ENCODE data around the gene PHC3. TPM values are rescaled to one million over a fixed set of nuclear protein-coding genes. Genes with fewer than 3 reads are reported as not detected.
A peak's percentile ranks its signal among the peaks of the same experiment; 100 is the strongest.

The PHC3 gene, protein sequence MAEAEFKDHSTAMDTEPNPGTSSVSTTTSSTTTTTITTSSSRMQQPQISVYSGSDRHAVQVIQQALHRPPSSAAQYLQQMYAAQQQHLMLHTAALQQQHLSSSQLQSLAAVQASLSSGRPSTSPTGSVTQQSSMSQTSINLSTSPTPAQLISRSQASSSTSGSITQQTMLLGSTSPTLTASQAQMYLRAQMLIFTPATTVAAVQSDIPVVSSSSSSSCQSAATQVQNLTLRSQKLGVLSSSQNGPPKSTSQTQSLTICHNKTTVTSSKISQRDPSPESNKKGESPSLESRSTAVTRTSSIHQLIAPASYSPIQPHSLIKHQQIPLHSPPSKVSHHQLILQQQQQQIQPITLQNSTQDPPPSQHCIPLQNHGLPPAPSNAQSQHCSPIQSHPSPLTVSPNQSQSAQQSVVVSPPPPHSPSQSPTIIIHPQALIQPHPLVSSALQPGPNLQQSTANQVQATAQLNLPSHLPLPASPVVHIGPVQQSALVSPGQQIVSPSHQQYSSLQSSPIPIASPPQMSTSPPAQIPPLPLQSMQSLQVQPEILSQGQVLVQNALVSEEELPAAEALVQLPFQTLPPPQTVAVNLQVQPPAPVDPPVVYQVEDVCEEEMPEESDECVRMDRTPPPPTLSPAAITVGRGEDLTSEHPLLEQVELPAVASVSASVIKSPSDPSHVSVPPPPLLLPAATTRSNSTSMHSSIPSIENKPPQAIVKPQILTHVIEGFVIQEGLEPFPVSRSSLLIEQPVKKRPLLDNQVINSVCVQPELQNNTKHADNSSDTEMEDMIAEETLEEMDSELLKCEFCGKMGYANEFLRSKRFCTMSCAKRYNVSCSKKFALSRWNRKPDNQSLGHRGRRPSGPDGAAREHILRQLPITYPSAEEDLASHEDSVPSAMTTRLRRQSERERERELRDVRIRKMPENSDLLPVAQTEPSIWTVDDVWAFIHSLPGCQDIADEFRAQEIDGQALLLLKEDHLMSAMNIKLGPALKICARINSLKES
- polyA plus RNA-seq (2012; ENCODE audit: insufficient read length, low read depth): 4.3 TPM

DNA sequence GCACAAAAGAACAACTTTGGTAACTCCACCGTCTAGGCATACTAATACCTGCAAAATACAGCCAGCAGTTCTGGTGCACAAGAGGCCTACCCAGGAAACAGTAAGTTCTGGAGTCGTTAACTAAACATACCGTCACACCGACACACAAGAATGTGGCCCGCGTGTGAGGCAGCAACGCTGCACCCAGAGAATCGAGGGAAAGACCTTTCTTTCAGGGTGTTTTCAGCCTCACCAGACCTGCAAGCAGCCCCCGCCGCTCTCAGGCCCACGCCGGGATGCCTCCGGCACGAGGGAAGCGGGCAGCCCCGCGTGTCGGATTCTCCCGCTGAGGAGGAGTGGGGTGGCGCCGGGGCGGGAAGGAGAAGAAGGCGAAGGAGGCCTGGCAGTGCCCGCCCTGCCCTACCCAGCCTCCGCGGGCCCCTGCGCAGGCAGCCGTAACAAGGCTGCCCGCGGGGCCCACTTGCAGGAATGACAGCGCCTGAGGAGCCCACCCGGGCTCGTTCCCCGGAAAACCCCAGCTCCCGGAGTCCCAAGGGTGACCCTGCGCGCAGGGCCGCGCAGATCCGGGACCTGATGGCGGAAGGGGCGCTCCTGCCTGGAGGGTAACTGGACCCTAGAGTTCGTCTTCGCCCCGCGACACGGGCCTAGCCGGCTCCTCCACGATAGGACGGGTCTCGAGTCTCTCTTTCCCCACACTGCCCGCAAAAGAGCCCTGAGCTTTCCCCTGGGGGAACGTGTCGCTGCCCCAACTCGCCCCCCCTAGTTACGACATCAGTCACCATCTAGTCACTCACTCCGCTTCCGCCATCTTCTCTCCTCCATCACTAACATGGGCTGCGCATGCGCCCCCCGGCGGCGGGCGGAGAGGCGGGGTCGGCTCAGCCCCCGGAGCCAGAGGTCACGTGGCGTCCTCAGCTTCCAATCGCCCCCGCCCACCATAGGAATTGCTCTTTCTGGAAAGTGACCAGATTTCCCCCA lies at the start of gene PHC3:
Gene PHC3 (minus strand): TSS at position 826 of the 978 bp plus-strand sequence. CDS start 18 bp downstream, at position 808.
- TF ChIP-seq POLR2AphosphoS5 (IDR thresholded peaks at IDR 0.05; ENCODE audit: low read depth, low read length): peak; percentile 69
- TF ChIP-seq SIN3A (IDR thresholded peaks at IDR 0.05; ENCODE audit: borderline replicate concordance, insufficient read depth, low read length): no peak

DNA sequence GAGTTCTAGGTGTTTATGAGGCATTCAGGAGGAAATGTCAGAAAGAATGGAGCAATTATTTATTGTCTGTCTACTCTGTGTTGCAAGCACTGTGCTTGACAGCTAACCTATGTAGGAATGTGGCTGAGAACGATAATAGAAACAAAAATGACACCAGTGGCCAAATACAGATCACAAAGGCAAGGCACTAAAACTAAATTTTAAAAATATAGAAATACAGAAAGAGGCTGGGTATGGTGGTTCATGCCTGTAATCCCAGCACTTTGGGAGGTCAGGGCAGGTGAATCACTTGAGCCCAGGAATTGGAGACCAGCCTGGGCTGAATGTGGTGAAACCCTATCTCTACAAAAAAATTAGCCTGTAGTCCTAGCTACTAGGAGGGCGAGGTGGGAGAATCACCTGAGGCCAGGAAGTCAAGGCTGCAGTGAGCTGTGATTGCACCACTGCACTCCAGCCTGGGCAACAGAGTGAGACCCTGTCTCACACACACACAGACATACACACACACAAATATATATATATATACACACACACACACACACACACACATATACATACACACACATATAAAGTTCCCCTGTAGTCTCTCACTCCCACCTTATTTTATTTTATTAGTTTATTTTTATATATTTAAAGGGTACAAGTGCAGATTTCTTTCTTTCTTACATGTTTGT lies 46.7 kb upstream of the PHC3 start:
- TF ChIP-seq SIN3A (IDR thresholded peaks at IDR 0.05; ENCODE audit: borderline replicate concordance, insufficient read depth, low read length): no peak
- TF ChIP-seq, protein P1, sequence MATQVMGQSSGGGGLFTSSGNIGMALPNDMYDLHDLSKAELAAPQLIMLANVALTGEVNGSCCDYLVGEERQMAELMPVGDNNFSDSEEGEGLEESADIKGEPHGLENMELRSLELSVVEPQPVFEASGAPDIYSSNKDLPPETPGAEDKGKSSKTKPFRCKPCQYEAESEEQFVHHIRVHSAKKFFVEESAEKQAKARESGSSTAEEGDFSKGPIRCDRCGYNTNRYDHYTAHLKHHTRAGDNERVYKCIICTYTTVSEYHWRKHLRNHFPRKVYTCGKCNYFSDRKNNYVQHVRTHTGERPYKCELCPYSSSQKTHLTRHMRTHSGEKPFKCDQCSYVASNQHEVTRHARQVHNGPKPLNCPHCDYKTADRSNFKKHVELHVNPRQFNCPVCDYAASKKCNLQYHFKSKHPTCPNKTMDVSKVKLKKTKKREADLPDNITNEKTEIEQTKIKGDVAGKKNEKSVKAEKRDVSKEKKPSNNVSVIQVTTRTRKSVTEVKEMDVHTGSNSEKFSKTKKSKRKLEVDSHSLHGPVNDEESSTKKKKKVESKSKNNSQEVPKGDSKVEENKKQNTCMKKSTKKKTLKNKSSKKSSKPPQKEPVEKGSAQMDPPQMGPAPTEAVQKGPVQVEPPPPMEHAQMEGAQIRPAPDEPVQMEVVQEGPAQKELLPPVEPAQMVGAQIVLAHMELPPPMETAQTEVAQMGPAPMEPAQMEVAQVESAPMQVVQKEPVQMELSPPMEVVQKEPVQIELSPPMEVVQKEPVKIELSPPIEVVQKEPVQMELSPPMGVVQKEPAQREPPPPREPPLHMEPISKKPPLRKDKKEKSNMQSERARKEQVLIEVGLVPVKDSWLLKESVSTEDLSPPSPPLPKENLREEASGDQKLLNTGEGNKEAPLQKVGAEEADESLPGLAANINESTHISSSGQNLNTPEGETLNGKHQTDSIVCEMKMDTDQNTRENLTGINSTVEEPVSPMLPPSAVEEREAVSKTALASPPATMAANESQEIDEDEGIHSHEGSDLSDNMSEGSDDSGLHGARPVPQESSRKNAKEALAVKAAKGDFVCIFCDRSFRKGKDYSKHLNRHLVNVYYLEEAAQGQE (IDR thresholded peaks at IDR 0.05; ENCODE audit: insufficient read depth in 1 of 2, low read depth in 2 of 2, low read length in 2 of 2): no peak

DNA sequence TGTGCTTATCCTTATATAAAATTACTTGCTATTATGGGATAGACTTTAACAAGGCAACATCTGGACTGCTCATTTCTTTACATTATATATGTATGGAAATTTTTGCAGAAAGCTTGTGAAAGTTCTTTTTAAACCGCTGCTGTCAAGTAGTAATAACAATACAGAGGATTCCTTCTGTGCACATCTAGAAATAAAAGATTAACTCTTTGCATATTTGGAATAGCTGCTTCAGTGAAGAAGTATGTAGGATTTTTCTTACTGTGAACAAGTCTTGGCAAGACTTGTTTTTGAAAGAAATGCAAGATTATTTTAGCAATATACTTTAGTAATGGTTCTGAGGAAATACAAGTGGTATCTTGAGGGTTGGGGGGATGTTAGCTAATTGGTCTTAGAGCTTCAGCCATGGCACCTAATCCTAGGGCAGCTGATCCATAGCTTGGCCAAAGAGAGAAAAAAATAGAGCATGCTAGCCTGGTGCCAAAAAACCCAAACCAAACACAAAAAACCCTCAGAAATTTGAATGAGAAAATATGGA lies 45.0 kb upstream of the PHC3 start:
- TF ChIP-seq POLR2AphosphoS5 (IDR thresholded peaks at IDR 0.05; ENCODE audit: low read depth, low read length): no peak

DNA sequence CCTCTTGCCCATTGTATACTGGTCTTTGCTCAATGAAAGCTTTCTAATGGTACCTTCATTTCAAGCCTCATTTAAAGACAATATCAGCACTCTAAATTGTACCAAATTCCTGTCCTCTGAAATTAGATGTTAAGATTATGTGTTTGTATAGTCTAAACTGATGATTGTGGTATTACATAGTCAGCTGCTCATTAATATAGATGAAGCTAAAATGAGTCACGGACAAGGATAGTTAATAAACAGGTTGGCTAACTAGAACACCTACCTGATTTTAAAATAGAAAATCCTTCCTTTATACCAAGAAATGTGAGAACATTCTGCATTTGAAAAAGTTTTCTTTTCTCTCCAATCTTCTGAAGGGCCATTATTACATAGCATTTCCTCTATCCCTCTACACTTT lies 43.6 kb upstream of the PHC3 start:
- TF ChIP-seq FOXP2 (optimal IDR thresholded peaks at IDR 0.05; ENCODE audit: borderline replicate concordance, extremely low read depth, extremely low read length, insufficient read depth) (no peak), POLR2AphosphoS5 (IDR thresholded peaks at IDR 0.05; ENCODE audit: low read depth, low read length) (no peak), TAF1 (IDR thresholded peaks at IDR 0.05; ENCODE audit: borderline replicate concordance, insufficient read depth, low read length) (no peak), SIN3A (IDR thresholded peaks at IDR 0.05; ENCODE audit: borderline replicate concordance, insufficient read depth, low read length) (no peak)
- TF ChIP-seq, protein P1 (IDR thresholded peaks at IDR 0.05; ENCODE audit: insufficient read depth in 1 of 2, low read depth in 2 of 2, low read length in 2 of 2): no peak

DNA sequence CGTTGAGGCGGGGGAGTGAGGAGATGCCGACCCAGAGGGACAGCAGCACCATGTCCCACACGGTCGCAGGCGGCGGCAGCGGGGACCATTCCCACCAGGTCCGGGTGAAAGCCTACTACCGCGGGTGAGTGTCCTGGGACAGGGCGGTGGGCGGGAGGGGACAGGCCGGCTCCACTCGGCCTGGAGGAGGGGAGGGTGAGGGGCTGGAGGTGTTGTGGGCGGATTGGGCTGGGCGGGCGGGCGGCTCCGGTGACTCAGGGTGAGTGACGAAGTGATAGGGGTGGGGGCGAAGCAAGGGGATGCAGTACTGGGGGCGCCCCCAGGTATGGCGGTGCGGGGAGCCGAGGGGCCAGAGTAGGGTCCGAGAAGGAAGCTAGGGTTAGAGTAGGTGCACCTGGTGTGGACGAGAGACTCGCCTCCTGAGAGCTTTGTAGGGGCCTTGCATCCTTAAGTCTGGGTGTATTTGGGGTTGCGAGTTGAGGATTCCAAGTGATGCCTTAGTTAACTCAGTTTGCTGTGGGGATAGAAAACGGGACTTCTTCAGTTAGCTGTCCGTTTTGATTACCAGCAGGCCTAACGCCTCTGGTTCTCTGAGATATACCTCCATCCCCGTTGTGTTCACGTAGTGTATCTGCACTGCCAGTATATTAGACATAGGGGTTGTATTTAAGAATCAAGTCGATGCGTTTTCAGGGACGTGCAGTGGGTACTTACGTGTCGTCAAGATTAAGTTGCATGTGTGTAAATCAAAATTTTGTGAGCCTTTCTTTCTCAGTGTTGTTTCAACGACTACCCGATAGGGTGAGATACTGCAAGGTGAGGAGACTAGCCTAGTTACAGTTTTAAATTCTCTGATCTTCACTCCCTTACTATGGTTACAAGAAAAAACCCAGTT lies 41.4 kb upstream of the PHC3 start:
- no peak for TF ChIP-seq POLR2AphosphoS5 (IDR thresholded peaks at IDR 0.05; ENCODE audit: low read depth, low read length)
- no peak for TF ChIP-seq SIN3A (IDR thresholded peaks at IDR 0.05; ENCODE audit: borderline replicate concordance, insufficient read depth, low read length)
- no peak for TF ChIP-seq FOXP2 (optimal IDR thresholded peaks at IDR 0.05; ENCODE audit: borderline replicate concordance, extremely low read depth, extremely low read length, insufficient read depth)
- TF ChIP-seq TAF1 (IDR thresholded peaks at IDR 0.05; ENCODE audit: borderline replicate concordance, insufficient read depth, low read length): no peak
- TF ChIP-seq, protein P1 (IDR thresholded peaks at IDR 0.05; ENCODE audit: insufficient read depth in 1 of 2, low read depth in 2 of 2, low read length in 2 of 2): no peak
